Thyroid gland (tissue), 4 donors: ENCODE measurements around the gene SH3D19. TPM values are rescaled to one million over a fixed set of nuclear protein-coding genes. Genes with fewer than 3 reads are reported as not detected.

Experiments
- DNase-seq, 2 donors: peaks; one replicate each; pipeline ENCODE4 v3.0.0-alpha.2; 2019
- H3K27ac ChIP-seq, 3 donors: fragments of 200-600 bp; sonication (generic); 1 replicate in 2 of 3; 2 replicates in 1 of 3; pipeline ENCODE4 v1.5.1; 2016 to 2019; ENCODE audit warnings: mild to moderate bottlenecking in 1 of 3, moderate library complexity in 1 of 3
- H3K27me3 ChIP-seq: fragments of 200-600 bp; sonication (generic); one replicate; pipeline ENCODE4 v1.5.1; 2019
- H3K36me3 ChIP-seq, 2 donors: fragments of 200-600 bp; sonication (generic); one replicate each; pipeline ENCODE4 v1.5.1; 2016 to 2019
- H3K4me1 ChIP-seq, 2 donors: fragments of 200-600 bp; sonication (generic); one replicate each; pipeline ENCODE4 v1.5.1; 2017 to 2019
- H3K4me3 ChIP-seq, 3 donors: fragments of 200-600 bp; sonication (generic); replicated peaks in 1 of 3; 1 replicate in 2 of 3; 2 replicates in 1 of 3; pipeline ENCODE4 v1.5.1; 2016; ENCODE audit warnings: mild to moderate bottlenecking in 1 of 3
- H3K9me3 ChIP-seq: fragments of 200-600 bp; sonication (generic); one replicate; pipeline ENCODE4 v1.5.1; 2017
- CTCF ChIP-seq, 6 experiments: fragments of 200-600 bp in 3 of 6; fragments of 450-650 bp in 3 of 6; sonication (generic) in 3 of 6; IDR thresholded peaks; one replicate each; pipeline ENCODE4 v1.5.1; 2016 to 2019; ENCODE audit warnings: antibody characterized with exemption in 6 of 6, mild to moderate bottlenecking in 2 of 6, inconsistent platforms in 1 of 6, moderate library complexity in 1 of 6
- POLR2A ChIP-seq, 2 donors: fragments of 450-650 bp; IDR thresholded peaks; one replicate each; pipeline ENCODE4 v1.6.1; 2017; ENCODE audit warnings: antibody characterized with exemption in 2 of 2, mild to moderate bottlenecking in 2 of 2, moderate library complexity in 1 of 2
- WGBS, 2 donors: methylation state at CpG; one replicate each; pipeline ENCODE4 v1.1.5; 2017; 5-methylcytosine and 5-hydroxymethylcytosine counted together
- intact Hi-C: fragments of 100-400 bp; cut with DNase I; formaldehyde crosslinking; loops from one replicate; pipeline ENCODE4 v1.15.1; 2023
- total RNA-seq, 4 donors: library from RNA; depleted of rRNA; stranded (reverse); fragments of >200 nt; gene quantifications; one replicate each; pipeline ENCODE4 v1.2.3, GENCODE V29; 2016

The SH3D19 gene
- total RNA-seq, 4 donors from 2014 or later = 82.0 to 143 (median 113) TPM

GRCh38 chr4:151175754-151176631 is 149.4 kb downstream of the SH3D19 start:
- peak; percentile 55 to 61 for DNase-seq
- Histone ChIP-seq H3K27ac (peak overlapping the region in 2 of 3 donors; percentile 12 to 47), H3K27me3 (no peaks in the 10 kb centered on the region), H3K4me3 (no peak overlapping the region), H3K4me1 (peaks cover 12 to 16% of the 10 kb centered on the region in 2 donors), H3K36me3 (peaks cover 0 to 8% of the 10 kb centered on the region in 2 donors), H3K9me3 (no peaks in the 10 kb centered on the region)
- 74% methylated on average over 8 of the region's 8 CpGs for WGBS, 2 donors
- intact Hi-C loops = no loop called here
- TF ChIP-seq CTCF (IDR thresholded peaks at IDR 0.05) = no peak
- TF ChIP-seq POLR2A (IDR thresholded peaks at IDR 0.05) = no peak

- Histone ChIP-seq H3K27ac (peak overlapping the region in 2 of 3 donors; percentile 12 to 47), H3K4me1 (peaks cover 12 to 16% of the 10 kb centered on the region in 2 donors), H3K36me3 (peaks cover 0 to 8% of the 10 kb centered on the region in 2 donors), H3K9me3 (no peaks in the 10 kb centered on the region), H3K4me3 (no peak overlapping the region), H3K27me3 (no peaks in the 10 kb centered on the region)
- peak; percentile 21 to 33 for DNase-seq
- 44 to 52% methylated on average over 7 of the region's 7 CpGs for WGBS, 2 donors
- TF ChIP-seq CTCF (IDR thresholded peaks at IDR 0.05) = no peak
- intact Hi-C loops = no loop called here
Measured at GRCh38 chr4:151175233-151175632, 150.2 kb downstream of the SH3D19 start.

- DNase-seq = no peak
Measured at GRCh38 chr4:151174784-151175183, 150.6 kb downstream of the SH3D19 start.

GRCh38 chr4:151173871-151174270 is 151.5 kb downstream of the SH3D19 start:
- Histone ChIP-seq H3K4me3 (no peak overlapping the region), H3K4me1 (peaks cover 12 to 16% of the 10 kb centered on the region in 2 donors), H3K27ac (no peak overlapping the region), H3K9me3 (no peaks in the 10 kb centered on the region), H3K27me3 (no peaks in the 10 kb centered on the region), H3K36me3 (peaks cover 0 to 8% of the 10 kb centered on the region in 2 donors)
- no peak for DNase-seq
- intact Hi-C loops = no loop called here
- no peak for TF ChIP-seq CTCF (IDR thresholded peaks at IDR 0.05)
- no peak for TF ChIP-seq POLR2A (IDR thresholded peaks at IDR 0.05)
- WGBS, 2 donors = 39 to 53% methylated on average over 3 of the region's 3 CpGs

More at GRCh38 chr4:151174784-151175183, 150.6 kb downstream of the SH3D19 start:
- TF ChIP-seq POLR2A (IDR thresholded peaks at IDR 0.05) (no peak), CTCF (IDR thresholded peaks at IDR 0.05) (no peak)
- Histone ChIP-seq H3K4me3 (no peak overlapping the region), H3K4me1 (peaks cover 12 to 16% of the 10 kb centered on the region in 2 donors), H3K9me3 (no peaks in the 10 kb centered on the region), H3K27me3 (no peaks in the 10 kb centered on the region), H3K36me3 (peaks cover 0 to 8% of the 10 kb centered on the region in 2 donors), H3K27ac (peak overlapping the region in 2 of 3 donors; percentile 12 to 47)
- intact Hi-C loops = no loop called here
- 84 to 94% methylated on average over 7 of the region's 7 CpGs for WGBS, 2 donors

GRCh38 chr4:151169900-151170299 is 155.5 kb downstream of the SH3D19 start:
- Histone ChIP-seq H3K4me3 (no peak overlapping the region), H3K4me1 (peaks cover under 1 to 9% of the 10 kb centered on the region in 2 donors), H3K36me3 (peaks cover 0 to 3% of the 10 kb centered on the region in 2 donors), H3K27ac (no peak overlapping the region), H3K9me3 (no peaks in the 10 kb centered on the region), H3K27me3 (no peaks in the 10 kb centered on the region)
- 80 to 83% methylated on average over 3 of the region's 3 CpGs for WGBS, 2 donors
- no peak for DNase-seq
- TF ChIP-seq POLR2A (IDR thresholded peaks at IDR 0.05) (no peak), CTCF (IDR thresholded peaks at IDR 0.05) (no peak)
- intact Hi-C loops = no loop called here
